HG02610 (cell line): Measurements from ENCODE around the gene DPP7.
"Not testable (repeated sequence)": the region's sequence is repeated elsewhere in the genome, so short reads cannot be mapped to it uniquely, and the experiment has no call there.

Experiments
- ATAC-seq: cut with Tn5 transposase; IDR thresholded peaks from one replicate; pipeline ENCODE4 v1.9.1; 2021; ENCODE audit warnings: mild to moderate bottlenecking, moderate library complexity; ENCODE audit not compliant: unreplicated experiment

DPP7 gene

GRCh38 chr9:137130176-137130755 lies 15.7 kb upstream of the DPP7 start:
- ATAC-seq: no peak

- ATAC-seq: peak; percentile 77
Measured at GRCh38 chr9:137129456-137130175, 15.1 kb upstream of the DPP7 start.

DNA sequence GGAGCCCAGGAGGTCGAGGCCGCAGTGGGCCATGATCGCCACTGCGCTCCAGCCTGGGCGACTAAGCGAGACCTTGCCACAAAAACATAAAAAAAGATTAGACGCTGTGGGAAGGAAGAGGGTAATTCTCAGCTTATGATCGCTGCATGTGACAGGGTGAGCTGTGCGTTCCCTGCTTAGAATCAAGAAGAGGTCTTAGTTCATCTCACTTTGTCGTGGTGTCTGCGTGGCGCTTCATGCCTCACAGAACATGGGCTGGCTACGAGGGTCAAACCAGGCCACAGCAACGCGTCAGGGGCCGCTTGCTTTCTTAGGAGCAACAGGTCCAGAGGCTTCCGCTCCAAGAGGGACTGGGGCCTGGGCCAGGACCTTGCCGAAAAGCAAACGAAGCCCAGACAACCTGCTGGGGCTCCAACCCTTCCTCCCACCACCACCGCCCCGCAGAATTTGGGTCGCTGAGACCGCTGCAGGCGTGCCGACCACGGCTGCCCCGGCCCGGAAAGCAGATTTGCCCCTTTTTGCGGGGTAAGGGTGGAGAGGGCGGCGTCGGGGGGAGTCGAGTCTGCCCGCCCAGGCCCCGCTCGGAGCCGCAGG lies 14.4 kb upstream of the DPP7 start:
- ATAC-seq: no peak

DNA sequence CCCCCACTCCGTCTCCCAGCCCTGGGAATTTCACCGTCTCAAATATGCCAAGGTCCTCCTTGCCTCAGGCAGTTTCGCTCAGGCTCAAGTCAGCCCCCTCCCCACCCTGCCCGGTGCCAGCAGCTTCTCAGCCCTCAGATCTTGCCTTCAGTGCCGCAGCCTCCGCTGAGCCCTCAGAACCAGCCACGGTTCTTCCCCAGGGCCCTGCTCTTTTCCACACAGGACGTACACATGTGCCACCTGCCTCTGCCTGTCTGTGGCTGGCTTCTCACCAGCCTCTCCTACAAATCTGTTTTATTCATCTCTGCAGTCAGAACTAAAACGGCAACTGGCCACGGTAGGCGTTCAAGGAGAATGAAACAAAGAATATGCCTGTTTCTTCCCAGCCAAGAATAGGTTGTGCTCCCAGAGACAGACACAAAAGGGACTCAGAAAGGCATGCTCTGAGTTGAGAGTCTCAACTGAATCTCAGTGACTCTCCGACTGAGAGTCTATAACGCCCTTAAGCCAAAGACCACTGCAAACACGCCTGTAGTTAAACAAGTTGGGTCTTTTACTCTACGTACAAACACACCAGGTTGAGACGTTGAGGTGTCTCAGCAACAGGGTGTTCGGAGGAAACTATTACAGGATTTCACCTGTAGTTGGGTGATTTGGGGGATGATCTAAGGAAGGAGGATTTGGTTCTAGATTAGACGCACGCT lies 13.8 kb upstream of the DPP7 start:
- ATAC-seq: no peak

DNA sequence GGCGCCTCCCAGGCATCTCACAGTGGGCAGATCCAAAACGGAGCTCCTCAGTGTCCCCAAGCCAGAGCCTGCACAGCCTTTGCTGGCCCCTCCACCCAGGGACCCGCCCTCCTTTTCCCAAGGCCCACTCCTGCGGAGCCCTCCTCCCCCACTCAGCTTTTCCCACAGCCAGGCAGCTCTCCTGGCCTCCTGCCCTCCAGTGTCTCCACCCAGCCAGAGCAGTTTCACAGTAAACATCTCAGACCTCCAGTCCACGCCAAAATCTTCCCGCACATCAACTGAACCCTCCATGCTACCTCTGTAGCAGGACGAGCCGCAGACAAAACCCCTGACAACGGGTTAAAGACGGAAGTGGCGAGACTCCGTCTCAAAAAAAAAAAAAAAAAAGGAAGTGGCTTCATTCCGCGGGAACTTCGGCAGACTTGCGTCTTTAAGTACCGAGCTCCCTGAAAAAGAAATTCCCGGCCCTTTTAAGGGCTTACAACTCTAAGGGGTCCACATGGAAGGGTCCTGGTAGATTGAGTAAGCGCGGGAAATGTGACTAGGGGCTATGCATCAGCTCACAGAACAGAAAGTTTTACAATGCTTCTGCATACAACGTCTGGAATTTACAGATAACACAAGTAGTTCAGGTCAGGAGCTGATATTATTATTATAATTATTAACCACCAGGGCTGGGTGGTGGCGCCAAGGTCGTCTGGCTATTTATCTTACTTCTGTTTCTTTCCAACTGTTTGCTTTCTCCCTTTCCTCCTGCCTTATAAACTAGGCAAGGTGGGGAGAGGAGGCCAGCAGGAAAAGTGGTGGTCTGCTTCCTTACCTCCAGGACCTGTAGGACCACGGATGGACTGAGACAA lies 13.0 kb upstream of the DPP7 start:
- ATAC-seq: no peak

DNA sequence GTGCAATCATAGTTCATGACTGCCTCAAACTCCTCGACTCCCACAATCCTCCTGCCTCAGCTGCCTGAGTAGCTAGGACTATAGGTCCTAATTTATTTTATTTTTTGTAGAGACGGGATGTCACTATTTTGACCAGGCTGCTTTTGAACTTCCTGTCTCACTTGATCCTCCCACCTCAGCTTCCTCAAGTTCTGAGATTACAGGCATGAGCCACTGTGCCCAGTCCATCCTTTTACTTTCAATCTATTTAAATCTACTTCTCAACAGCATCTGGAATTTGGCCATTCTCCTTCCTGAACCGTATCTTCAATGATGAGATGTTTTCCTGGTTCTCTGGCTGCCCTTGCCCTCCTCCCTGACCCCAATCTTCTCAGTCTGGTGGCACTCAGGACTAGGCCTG lies 12.3 kb upstream of the DPP7 start:
- no peak for ATAC-seq

GRCh38 chr9:137123952-137124462 lies 9.5 kb upstream of the DPP7 start:
- ATAC-seq: not testable (repeated sequence)

DNA sequence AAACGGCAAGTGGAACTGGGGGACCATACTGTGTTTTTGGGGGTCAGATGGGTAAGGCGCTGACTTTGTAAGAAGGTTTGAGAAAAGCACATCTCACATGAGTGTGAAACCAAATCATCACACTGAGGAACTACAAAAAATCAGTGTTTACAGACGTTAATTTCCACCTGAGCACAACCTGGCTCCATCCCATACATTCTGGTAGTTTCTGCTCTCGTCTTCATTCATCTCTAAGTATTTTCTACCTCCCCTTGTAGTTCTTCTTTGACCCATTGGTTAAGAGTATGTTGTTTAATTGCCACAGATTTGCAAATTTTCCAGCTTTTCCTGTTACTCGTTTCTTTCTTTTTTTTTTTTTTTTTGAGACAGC lies 8.9 kb upstream of the DPP7 start:
- peak; percentile 47 for ATAC-seq

GRCh38 chr9:137122796-137123467 lies 8.4 kb upstream of the DPP7 start:
- not testable (repeated sequence) for ATAC-seq

GRCh38 chr9:137121927-137122795 lies 7.6 kb upstream of the DPP7 start:
- not testable (repeated sequence) for ATAC-seq

- not testable (repeated sequence) for ATAC-seq
Measured at GRCh38 chr9:137118092-137118603, 3.6 kb upstream of the DPP7 start.

DNA sequence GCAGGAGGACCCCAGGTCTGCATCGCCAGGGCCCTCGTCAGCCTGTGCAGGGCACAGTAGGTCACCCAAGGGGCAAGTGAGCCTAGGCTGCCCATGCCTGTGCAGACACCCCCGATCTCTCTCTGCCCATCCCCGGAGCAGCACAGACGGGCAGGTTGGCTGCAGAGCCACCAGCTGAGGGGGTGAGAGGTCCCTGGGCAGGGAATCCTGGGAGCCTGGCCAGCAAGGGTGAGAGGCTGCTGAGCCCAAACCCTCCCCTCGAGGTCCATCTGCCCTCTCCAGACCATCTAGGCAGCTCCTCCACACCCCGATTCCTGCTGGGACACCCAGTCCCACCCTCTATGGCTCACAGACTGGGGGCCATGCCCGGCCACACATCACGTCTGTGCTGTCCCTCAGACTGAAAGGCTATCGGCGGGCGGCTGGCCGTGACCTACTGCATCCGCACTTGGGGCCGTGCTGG lies 2.8 kb upstream of the DPP7 start:
- ATAC-seq: no peak

- ATAC-seq: no peak
Measured at GRCh38 chr9:137116728-137117127, 2.2 kb upstream of the DPP7 start.

- ATAC-seq: no peak
Measured at GRCh38 chr9:137116027-137116507, 1.5 kb upstream of the DPP7 start.

DNA sequence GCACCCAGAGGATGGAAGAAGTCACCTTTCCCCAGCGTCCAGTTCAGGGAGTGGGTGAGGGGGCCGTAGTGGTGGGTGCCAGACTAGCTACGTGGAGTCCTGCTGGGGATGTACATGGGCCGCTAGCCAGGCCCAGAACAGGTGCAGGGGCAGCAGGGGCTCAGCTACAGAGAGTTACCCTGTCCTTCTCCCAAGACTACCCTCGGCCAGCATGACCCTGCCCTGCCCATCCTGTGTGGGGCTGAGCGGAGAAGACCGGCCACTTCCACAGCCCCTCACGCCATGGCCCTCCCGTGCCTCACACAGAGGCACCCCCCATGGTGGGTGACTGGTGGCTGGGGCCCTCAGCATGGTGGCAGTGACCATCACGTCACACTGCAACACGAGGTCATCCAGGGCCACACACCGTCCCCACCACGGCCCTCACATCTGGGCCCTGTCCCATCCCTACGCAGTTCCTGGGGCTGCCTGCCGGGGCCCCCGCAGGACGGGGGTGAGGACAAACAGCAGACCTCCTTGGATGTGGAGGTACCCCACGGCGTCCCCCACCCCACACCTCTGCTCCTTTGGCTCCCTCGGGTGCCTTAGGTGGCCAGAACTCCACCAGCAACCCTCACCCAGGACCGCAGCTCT lies 977 bp upstream of the DPP7 start:
- ATAC-seq: no peak

DNA sequence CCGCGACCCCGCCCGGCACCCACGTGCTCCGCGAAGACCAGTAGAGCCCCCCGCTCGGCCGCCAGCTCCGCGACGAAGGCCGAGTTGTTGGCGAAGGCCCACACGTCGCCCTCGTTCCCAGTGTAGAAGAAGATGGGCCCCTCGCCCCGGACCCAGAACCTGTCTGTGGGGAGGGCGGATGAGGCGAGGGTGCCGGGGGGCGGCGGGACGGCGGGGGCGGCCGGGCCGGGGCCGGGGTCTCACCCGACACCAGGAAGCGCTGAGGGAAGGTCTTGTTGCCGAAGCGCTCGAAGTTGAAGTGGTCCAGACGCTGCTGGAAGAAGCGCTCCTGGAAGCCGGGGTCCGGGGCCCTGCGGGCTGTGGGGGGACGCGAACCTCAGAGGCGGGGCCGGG lies 317 bp downstream of the DPP7 start:
- peak; percentile 16 for ATAC-seq

DNA sequence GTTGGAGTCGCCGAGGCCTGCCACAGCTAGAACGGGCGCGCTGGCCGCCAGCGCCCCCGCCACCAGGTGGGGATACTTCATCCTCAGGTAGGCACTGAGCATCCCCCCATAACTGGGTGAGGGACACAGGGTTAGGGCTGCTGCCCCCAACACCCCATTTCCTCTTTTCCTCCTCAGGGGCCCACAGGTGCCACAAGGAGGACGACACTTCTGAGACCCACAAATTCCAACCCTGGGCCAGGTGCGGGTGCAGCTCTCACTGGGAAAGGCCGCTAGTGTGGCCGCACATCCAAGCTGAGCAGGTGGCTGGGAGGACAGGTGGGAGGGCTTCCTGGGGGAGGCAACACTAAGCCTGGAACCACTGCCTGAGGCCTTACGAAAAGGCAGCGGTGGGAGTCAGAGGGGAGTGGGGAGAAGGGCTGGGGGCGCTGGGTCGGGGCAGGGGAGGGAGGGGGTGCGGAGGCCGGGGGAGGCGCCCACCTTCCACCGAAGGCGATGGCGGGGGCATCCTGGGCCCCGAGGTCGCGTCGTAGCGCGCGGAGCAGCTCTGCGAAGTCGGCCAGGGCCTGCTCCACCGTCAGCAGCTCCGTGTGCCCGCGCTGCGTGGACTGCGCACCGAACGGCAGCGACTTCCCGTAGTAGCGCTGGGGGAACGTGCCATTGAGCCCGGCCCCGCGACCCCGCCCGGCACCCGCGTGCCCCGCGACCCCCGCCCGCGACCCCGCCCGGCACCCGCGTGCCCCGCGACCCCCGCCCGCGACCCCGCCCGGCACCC lies 961 bp downstream of the DPP7 start:
- no peak for ATAC-seq
